DMS 273 (cell line): ENCODE data around the gene GRHL3.

Experiments
- DNase-seq: peaks from one replicate; lab custom pipeline; 2025; ENCODE audit not compliant: unreplicated experiment; lab: John Stamatoyannopoulos, UW

GRHL3 gene

DNA sequence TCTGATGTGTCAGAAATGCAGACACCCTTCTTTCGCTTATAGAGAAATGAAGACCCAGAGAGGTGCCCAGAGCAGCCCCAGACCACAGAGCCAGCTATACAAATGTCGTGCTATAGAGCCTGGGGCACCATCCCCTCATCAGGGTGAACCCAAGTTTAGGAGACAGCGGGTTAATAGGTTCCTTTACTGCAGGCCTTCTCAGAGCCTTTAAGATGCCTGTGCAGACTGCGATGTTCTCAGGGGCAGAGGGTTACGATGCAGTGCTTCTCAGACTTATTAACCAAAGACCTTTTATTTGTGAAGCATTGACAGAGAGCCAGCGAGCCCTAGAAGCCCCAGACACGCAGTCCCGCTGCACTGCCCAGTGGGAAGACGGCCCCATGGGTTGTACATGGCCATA lies 47.5 kb downstream of the GRHL3 start:
- DNase-seq: no peak

DNA sequence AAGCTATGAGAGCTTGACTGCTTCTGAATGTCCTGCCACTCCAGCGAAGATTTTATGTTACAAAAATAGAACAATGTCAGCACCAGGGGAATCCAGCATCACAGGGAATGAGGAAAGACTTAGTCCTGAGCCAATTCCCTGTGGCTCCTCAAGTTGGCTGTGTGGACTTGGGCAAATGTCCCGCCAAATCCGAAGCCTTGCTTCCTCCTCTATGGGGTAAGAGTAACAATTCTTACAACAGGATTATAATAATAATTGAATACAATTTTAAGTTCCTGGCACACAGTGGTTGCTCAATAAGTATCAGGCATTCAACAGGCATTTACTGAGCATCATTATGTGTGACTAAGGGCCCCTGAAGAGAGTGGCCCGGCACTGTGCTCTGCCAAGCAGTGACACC lies 50.0 kb downstream of the GRHL3 start:
- no peak for DNase-seq

DNA sequence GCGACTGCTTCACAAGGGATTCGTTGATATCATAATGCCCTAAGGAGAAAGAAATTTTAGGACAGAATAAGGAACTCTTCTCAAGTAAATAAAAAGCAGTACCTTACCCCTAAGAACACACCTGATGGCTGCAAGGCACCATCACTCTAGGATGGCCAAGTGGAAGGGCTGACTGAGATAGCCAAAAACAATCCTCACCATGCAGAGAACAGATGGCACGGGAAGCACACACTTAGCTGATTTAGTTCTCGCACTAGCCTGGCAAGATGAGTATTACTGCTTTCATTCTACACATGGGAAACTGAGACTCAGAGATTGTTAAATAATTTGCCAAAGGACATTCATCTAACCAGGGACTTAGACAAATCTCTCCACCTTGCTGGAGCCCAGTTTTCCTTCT lies 50.6 kb downstream of the GRHL3 start:
- DNase-seq: no peak

DNA sequence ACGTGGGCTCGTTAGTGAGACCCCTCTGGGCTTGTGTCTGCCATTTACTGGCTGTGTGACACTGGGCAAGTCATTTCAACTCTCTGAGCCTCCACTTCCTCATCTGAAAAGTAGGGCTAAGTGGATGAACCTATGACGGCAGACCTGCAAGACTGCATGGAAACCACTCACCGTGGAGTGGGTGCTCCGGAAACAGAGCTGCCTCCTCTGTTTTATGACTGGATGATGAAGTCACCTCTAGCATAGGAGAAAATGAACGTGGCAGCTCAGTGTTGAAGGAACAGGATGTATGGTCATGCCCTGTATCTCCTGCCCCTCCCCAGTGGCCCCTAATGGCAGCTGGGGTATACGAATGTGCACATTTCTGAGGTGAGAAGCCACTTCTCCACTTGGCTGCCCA lies 53.9 kb downstream of the GRHL3 start:
- DNase-seq: no peak

DNA sequence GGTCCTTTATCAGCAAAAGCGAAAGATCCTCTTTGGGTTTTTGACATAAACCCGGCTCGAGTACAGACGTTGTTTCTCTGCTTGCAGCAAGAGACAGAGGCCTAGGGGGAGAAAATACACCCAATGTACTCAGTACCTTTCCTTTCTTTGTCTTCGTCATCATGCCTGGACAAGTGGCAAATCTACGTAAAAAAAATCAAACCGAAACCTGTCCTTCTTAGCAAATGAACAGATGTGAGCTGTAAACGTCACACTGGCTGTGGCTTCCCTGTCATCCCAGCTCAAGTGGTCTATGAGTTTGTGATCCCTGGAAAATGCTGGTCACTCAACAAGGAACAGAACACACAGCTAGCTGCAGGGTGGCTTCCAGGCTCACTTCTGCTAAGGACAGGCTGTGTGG lies 54.6 kb downstream of the GRHL3 start:
- no peak for DNase-seq

DNA sequence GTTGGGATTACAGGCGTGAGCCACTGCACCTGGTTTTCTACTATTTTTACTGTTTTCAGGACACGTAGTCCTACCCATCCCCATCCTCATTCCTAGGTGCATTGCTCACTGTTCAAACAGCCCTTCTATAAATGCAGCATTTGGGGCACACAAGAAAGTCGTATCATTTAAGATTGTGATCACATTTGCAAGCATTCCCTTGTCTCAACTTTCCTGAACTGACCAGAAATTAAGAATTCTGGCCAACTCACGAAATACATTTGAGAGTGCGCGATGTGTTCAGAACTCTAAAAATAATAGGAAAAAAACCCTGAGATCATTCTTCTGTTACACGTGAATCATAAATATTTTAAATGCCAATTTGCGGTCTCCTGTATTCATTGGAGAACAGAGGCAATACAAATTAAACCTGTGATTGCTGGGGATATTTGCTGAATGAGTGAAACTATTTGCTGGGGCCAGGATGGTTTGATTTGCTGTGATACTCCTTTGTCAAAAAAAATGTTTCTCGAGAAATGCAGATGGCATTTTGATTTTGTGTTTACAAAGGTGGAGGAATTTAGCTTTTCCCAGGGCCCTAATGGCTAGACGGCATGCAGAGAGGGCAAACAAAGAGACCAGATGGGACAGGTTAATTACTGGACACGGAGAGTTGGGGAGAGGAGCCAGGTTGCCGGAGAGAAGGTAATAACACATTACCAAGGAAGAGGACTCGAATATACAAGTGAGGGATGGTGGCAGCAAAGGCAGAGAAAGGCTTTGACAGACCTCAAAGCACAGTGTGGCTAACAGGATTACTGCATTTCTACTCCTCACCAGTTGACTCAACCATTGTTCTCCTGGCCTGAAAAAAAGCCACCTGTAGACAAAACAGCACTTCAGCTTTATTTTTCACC lies 56.0 kb downstream of the GRHL3 start:
- peak; percentile 39 for DNase-seq

DNA sequence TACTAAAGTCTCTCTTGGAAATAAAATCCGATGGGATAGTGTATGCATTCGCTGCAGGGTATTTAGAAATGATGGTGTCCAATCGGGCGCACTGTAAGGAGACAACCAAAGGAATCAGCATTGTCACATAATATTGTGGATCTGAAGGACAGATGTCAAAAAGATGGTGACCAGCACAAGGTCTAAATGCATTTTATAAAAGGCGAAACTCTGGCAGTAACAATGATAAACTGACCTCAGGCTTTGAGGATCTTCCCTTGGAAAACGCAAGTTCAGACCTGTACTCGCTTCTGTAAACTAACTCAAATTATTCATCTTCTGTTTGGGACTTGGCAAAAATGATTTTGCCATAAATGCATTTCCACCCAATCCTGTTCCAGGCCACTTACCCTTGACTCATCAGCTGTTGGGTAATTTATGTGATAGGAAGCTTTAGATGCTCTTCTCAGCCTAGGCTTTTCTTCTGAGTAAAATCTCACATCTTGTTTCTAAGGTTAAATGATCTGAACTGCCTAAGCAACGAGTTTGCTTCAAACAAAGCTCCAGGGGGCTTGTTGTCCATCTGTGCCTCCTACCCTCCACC lies 60.7 kb downstream of the GRHL3 start:
- no peak for DNase-seq

DNA sequence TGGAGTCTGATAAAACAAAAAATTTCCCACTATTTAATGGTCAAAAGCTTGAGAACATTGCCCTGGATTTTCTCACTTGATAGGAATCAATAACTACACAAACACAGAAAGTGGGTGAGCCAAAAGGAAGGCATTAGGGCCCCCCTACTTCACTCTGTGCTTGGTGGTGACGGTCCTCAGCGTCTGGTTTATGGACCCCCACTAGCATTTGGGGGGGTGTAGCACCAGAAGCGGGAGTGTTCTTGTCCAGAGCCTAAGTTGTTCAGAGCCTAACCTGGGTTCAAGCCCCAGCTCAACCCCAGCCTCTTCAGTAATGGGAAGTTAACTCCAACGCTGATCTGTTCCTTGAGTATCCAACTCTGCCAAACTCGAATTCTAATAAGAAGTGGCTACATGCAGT lies 61.4 kb downstream of the GRHL3 start:
- DNase-seq: no peak

DNA sequence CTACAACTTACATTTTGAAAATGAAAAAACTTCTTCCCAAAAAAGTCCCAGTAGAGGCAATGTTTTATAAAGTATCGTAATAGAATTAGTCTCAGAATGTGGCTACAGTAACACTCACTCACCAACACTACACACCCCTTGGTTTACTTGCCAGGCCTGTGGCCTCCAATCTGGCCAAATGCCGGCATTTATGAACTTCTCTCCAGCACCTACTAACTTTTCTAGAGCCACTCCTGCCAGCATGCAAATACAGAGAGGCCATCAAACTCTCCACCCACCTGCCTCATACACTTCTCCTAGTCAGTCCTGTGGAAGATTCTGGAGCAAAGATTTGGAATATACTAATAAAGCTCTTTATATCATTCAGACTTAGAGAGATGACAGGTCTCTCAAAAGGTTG lies 62.1 kb downstream of the GRHL3 start:
- no peak for DNase-seq

DNA sequence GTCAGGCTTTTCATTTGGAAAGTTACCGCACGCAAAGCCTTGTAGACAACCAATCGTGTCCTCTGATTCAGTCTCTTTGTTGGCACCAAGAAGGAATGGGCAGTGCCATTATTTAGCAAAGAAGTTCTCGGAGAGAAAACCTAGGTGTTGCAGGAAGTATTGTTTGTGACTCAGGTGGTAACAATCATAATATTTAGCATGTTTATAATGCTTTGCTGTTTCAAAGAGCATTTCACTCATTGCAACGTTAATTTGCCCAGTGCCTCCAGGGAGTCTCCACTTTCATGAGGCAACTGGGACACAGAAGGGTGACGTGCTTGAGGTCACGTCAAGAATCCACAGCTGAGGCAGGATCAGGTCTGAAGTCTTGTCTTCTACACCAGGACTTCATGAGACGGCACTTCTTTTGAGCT lies 63.0 kb downstream of the GRHL3 start:
- no peak for DNase-seq

DNA sequence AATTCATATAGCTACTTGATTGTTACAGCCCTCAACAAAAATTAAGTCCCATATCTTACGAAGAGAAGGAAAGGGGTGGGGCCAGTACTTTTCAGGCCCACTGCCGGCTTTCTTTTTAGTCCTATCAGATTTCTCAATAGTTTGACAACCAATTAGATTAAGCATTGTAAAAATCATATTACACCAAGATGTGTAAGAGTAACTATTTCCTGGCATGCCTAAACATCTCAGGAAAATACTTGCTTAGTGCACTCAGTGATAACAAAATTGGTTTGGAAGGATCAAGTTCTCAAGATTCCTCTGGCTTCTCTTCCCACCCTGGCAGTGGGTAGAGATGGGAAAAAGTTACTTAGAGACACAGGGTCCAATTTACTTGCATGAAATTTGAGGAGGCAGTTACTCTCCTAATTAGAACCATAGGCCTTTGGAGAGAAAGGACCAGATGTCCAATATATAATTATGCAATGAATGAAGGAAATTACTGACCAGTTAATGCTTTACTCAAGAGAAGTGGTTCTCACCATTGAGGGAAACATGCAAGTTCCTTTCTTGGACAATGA lies 64.3 kb downstream of the GRHL3 start:
- peak; percentile 53 for DNase-seq

DNA sequence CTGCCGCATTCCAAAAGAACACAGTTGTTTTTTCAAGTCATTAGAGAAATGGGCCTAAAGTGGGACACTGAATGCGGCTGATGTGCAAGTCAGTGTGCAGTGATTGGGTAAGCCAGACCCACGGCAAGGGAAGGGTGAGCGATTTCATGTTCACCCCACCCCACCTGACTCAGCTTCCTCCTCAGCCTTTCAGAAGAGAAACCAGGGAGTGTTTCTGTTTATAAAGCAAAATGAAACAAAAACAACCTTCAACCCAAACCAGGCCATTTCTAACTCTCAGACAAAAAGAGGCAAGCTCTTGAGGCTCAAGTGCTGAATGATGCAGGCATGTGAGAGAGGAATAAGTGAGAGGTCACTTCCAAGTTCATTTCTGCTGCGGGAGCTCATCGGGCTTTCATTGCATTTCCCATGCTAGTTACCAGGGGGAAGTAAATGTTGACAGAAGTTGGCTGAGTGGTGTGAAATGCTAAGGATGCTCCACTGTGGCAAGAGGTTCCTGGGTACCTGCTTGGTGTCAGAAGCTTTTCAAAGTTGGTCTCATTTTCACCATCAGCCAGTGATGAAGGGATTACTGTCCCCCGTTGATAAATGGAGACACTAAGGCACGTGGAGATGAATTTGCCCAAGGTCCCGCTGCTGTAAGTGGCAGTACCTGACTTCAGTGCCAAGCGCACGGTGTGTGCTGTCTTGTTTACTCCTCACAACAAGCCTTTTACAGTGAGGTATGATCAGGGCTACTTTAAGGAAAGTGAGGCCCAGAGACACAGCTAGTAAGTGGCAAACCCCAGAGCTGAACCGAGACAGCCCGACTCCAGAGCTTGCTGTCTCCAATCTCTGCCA lies 65.3 kb downstream of the GRHL3 start:
- no peak for DNase-seq

DNA sequence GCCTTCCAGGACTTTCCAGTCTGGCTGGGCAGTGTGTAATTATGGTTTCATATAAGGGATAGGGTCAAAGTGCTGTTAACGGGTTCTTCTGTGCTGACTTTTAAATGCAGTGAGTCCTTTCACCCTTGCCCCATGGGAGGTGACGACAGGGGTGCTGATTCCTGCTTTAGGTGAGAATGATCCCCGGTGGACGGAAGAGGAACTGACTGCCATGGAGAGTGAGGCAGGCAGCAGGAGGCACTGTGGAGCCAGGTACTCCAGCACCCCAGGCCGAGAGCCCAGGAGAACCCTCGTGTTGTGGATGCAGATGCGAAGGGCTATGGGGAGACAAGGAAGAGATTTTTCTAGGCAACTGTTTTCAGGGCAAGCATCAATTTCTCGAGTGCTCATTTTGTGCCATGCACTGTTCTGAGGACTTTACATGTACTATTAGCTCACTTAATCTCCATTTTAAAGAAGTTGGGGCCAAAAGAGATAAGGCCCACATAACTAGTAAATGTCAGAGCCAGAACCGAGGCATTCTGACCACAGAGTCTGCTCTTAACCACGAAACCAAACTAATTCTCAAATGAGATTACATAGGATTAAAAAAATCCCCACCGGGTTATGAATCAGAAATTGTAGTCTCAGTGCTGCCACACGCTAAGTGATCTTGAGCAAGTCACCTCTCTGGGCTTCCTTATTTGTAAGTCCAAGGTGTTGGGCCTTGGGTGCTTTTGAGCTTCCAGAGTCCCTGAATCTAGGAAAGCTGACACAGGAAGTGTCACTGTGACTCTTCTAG lies 66.2 kb downstream of the GRHL3 start:
- peak; percentile 64 for DNase-seq

DNA sequence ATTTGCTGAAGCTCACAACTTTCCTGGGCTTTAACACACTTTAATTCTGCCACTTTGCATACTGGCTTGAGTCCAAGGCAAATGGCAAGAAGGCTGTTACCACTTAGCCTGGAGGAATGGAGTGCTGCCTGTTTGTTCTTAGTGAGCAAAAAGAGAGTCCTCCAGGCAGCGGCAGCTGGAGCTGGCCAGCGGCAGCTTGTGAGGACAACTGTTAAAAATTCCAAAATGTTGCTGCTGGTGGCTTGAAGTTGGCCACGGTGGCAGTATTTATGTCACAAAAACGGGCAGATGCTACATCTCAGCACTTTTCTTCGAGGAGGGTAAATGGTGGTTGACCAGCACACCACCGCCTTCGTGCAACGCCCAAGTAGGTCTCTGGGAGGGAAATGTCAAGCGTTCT lies 67.1 kb downstream of the GRHL3 start:
- peak; percentile 87 for DNase-seq

DNA sequence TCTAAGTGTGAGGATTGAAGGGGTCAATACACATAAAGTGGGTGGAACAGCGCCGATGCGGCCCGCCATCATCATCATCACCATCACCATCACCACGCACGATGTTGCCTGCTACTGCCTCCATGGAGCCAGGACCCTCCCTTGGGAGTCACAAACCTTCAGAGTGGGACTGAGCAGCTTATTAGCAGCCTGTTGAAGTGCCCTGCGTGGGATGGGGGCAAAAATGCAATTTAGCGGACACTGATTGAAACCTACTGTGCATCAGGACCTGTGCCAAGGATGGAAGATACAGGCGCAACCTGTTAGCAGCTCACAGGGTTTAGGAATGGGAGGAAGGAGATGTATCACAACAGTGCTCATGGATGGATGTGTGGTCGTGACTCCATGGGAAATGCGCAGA lies 67.8 kb downstream of the GRHL3 start:
- no peak for DNase-seq

DNA sequence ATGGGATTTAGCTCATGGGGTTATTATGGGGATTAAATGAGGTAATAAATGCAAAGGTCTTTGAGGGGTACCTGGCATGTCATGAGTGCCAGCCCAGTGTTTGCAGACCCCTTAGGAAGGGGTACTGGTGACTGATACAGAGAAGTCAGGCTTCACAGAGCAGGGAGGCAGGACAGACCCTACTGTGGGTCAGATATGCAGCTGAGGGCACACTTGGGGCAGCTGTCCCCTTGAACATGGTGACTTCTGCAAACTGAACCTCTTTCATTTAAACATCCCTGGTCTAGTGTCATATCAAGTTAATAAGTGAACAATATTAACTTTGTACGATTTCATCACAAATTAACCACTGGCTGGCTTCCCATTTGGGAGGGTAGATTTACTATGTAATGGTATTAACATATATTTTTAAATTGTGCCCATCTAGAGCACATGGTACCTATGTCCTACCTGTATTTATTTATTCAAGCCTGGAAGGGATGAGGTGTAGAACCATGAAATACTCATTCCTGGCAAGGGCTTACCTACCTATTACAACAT lies 68.5 kb downstream of the GRHL3 start:
- DNase-seq: no peak

DNA sequence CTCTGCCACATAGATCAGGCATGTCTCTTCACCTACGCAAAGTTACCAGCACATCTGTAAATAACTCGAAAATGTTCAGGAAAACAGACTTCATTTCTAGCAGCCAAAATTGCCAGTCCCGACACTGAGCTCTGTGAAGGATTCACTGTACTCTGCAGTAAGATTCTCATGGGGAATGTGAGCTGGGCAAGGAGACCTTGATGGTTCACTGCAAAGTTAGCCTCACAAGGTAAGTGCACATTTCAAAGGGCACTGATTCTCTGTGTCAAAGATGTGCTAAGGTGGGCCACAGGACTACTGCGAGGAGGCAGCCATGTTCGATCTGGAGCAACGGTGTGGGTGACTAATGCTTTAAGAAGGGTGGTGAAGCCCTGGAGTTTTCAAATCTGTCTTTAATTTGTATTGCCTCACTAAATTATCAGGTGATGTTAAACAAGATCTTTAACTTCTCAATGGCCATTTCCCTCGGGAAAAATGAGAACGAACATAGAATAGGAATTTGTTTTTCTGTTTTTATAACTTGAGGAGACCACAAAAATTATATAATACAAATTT lies 69.3 kb downstream of the GRHL3 start:
- DNase-seq: no peak

DNA sequence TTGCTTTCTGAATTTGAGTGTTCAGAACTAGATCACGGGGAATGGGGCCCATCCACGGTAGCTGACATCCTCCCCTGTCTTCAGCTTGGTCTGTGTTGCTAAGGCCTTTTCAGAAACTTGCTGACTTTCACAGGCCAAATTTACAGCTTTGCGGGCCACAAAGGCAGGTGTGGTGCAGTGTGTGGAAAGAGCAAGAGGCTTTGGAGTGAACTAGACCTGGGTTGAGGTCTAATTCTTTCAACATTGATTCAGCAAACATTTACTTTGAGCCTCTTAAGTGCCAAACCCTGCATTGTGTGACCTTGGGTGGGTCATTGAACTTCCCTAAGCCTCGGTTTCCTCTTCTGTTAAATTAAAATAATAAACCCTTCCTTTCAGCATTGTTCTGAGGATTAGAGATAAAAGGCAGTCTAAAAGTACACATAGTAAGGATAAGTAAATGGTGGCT lies 70.1 kb downstream of the GRHL3 start:
- DNase-seq: no peak

DNA sequence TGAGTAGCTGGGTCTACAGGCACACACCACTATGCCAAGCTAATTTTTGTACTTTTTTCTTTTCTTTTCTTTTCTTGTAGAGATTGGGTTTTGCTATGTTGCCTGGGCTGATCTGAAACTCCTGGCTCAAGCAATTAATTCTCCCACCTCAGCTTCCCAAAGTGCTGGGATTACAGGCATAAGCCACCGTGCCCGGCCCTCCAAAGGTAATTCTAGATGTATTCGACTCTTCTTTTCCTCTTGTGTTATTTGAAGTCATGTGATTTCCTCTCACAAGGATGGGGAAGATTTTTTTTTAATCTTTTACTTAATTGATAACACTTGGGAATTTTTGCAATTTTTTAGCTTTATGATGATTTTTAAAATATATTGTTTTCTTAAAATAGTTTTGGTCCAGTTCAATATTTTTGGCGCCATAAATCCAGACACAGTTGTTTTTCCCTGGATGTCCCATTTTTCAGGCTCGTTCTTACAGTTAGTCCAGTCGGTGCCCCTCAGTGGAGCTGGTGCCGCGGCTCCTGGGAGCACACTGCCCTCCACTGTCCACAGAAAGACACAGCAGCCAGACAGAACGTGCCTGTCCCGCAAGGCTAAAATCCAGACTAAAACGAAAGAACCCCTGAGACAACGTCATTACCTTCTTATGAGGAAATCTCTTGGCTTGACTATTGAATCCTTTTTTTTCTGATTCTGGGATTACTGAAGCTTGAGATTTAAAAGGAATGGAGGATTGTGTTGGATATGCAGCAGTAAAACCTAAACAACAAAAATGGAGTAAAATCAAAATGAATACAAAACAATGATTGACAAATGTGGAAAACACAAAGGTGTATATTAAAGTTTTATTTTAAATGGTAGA lies 72.0 kb downstream of the GRHL3 start:
- DNase-seq: peak; percentile 85
